ENCODE data around the gene LARGE1.

GRCh38 chr22:33382436-33382835, 537.8 kb downstream of the LARGE1 start:
- no peak for TF ChIP-seq POLR2A (IDR thresholded peaks at IDR 0.05; ENCODE audit: low read depth, low read length)
- no peak for TF ChIP-seq POLR2AphosphoS5 (IDR thresholded peaks at IDR 0.05; ENCODE audit: low read depth, low read length)
- TF ChIP-seq TAF1 (IDR thresholded peaks at IDR 0.05; ENCODE audit: low read depth, low read length), result no peak
